ENCODE results near the gene FBL. TPM values are rescaled to one million over a fixed set of nuclear protein-coding genes. Genes with fewer than 3 reads are reported as not detected.

The FBL gene
- total and polyA plus RNA-seq, 10 donors = 126 to 403 (median 181) TPM

DNA sequence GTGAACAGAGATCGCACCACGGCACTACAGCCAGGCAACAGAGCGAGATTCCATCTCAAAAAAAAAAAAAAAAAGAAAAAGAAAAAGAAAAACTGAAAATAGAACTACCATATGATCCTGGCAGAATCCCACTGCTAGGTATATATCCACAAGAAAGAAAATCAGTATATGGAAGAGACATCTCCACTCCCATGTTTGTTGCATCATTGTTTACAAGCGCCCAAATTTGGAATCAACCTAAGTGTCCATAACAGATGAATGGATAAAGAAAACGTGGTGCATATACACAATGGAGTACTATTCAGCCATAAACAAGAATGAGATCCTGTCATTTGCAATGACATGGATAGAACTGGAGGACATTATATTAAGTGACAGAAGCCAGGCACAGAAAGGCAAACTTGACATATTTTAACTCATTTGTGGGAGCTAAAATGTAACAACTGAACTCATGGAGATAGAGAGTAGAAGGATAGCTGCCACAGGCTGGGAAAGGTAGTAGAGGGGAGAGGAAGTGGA lies 38.3 kb downstream of the FBL start:
- DNase-seq = no peak
- no peak for TF ChIP-seq POLR2A (IDR thresholded peaks at IDR 0.05)
- H3K27ac ChIP-seq = no peak overlapping the region
- WGBS, 5 donors = 84 to 88% (median 86%) methylated on average over 5 of the region's 5 CpGs
- H3K27me3 ChIP-seq (replicated peaks in 1 of 7) = peaks cover 0 to 16% (median 0%) of the 10 kb centered on the region in 7 donors
- no peaks in the 10 kb centered on the region for H3K4me1 ChIP-seq
- no peaks in the 10 kb centered on the region for H3K9me3 ChIP-seq
- intact Hi-C loops (cut with DNase I; ENCODE audit: low total_unique reads) = no loop called here
- no peaks in the 10 kb centered on the region for H3K36me3 ChIP-seq
- no peak overlapping the region for H3K4me3 ChIP-seq

DNA sequence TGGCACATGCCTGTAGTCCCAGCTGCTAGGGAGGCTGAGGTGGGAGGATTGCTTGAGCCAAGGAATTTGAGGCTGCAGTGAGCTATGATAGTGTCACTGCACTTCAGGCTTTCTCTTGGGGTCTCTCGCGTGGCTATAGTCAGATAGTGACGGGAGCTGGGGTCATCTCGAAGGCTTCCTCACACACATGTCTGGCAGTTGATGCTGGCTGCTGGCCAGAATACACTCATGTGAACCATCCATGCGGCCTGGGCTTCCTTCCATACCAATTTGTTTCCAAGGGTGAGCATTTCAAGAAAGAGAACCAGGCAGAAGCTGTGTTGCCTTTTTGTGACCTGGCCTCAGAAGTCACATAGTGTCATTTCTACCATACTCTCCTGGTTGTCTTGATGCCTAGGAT lies 41.1 kb downstream of the FBL start:
- no peaks in the 10 kb centered on the region for H3K4me1 ChIP-seq
- TF ChIP-seq, protein P1, sequence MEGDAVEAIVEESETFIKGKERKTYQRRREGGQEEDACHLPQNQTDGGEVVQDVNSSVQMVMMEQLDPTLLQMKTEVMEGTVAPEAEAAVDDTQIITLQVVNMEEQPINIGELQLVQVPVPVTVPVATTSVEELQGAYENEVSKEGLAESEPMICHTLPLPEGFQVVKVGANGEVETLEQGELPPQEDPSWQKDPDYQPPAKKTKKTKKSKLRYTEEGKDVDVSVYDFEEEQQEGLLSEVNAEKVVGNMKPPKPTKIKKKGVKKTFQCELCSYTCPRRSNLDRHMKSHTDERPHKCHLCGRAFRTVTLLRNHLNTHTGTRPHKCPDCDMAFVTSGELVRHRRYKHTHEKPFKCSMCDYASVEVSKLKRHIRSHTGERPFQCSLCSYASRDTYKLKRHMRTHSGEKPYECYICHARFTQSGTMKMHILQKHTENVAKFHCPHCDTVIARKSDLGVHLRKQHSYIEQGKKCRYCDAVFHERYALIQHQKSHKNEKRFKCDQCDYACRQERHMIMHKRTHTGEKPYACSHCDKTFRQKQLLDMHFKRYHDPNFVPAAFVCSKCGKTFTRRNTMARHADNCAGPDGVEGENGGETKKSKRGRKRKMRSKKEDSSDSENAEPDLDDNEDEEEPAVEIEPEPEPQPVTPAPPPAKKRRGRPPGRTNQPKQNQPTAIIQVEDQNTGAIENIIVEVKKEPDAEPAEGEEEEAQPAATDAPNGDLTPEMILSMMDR (IDR thresholded peaks at IDR 0.05 in 8 of 11, conservative IDR thresholded peaks at IDR 0.05 in 3 of 11) = no peak
- no peak for TF ChIP-seq POLR2AphosphoS5 (IDR thresholded peaks at IDR 0.05)
- no peak overlapping the region for H3K4me3 ChIP-seq
- peaks cover 0 to 25% (median 0%) of the 10 kb centered on the region in 7 donors for H3K27me3 ChIP-seq (replicated peaks in 1 of 7)
- WGBS, 5 donors = 40 to 73% (median 65%) methylated on average over 5 of the region's 5 CpGs
- DNase-seq = no peak
- H3K27ac ChIP-seq = no peak overlapping the region
- H3K36me3 ChIP-seq = no peaks in the 10 kb centered on the region
- intact Hi-C loops (cut with DNase I; ENCODE audit: low total_unique reads) = no loop called here
- H3K9me3 ChIP-seq = no peaks in the 10 kb centered on the region

DNA sequence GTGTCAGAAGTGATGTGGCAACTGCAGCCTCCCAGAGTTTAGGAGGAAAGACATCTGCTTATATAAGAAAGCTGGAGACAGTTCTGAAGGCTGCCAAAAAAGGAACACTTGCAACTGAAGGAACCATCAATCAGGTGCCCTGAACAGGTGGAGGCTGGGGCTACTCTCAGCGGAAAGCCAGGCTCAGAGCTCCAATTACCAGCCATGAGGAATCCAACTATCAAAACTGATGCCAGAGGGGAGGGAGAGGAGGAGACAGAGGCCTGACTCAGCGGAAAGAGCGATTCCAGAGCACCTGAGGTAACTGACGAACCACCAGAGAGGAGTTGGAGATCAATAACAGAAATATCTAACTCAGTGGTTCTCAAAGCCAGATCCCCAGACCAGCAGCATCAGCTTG lies 43.2 kb downstream of the FBL start:
- 40 to 59% (median 45%) methylated on average over 4 of the region's 4 CpGs for WGBS, 5 donors

DNA sequence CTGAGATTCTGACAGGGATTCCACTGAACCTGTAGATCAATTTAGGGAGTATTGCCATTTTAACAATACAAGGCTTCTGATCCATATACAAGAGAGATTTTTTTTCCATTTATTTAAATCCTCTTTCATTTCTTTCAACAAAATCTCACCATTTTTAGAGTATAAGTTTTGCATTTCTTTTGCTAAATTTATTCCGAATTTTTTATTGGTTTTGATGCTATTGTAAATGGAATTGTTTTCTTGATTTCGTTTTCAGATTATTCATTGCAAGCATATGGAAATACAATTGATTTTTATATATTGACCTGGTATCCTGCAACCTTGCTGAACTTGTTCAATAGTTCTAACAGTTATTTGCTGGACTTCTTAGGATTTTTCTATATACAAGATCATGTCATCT lies 49.1 kb downstream of the FBL start:
- Histone ChIP-seq H3K27me3 (replicated peaks in 1 of 7) (peaks cover 0 to 14% (median 0%) of the 10 kb centered on the region in 7 donors), H3K4me3 (no peak overlapping the region), H3K36me3 (no peaks in the 10 kb centered on the region), H3K4me1 (peaks cover 0 to 18% (median 4%) of the 10 kb centered on the region in 6 donors), H3K27ac (no peak overlapping the region), H3K9me3 (no peaks in the 10 kb centered on the region)
- no peak for TF ChIP-seq POLR2AphosphoS5 (IDR thresholded peaks at IDR 0.05)
- TF ChIP-seq POLR2A (IDR thresholded peaks at IDR 0.05) = no peak
- TF ChIP-seq, protein P1 (IDR thresholded peaks at IDR 0.05 in 8 of 11, conservative IDR thresholded peaks at IDR 0.05 in 3 of 11) = no peak
- intact Hi-C loops (cut with DNase I; ENCODE audit: low total_unique reads) = loop anchor here (10.0 kb wide), 1 partner anchor 48 kb away; the partner anchor contains the start of gene FBL
- WGBS, 5 donors = 64 to 75% (median 69%) methylated on average over 2 of the region's 2 CpGs
- no peak for DNase-seq

More for the DNA sequence above, 43.2 kb downstream of the FBL start:
- Histone ChIP-seq H3K27me3 (replicated peaks in 1 of 7) (peaks cover 0 to 25% (median 0%) of the 10 kb centered on the region in 7 donors), H3K4me1 (no peaks in the 10 kb centered on the region), H3K4me3 (no peak overlapping the region), H3K27ac (no peak overlapping the region), H3K36me3 (no peaks in the 10 kb centered on the region), H3K9me3 (no peaks in the 10 kb centered on the region)
- DNase-seq = no peak
- intact Hi-C loops (cut with DNase I; ENCODE audit: low total_unique reads) = no loop called here
- TF ChIP-seq POLR2AphosphoS5 (IDR thresholded peaks at IDR 0.05) (no peak), POLR2A (IDR thresholded peaks at IDR 0.05) (no peak)
- TF ChIP-seq, protein P1 (IDR thresholded peaks at IDR 0.05 in 8 of 11, conservative IDR thresholded peaks at IDR 0.05 in 3 of 11) = no peak
